Psoas muscle (tissue), 8 donors: ENCODE measurements around the gene FAM234A. TPM values are rescaled to one million over a fixed set of nuclear protein-coding genes. Genes with fewer than 3 reads are reported as not detected.
A peak's percentile ranks its signal among the peaks of the same experiment; 100 is the strongest.

Experiments used
- ATAC-seq, 4 donors: fragments of 200-7000 bp; cut with Tn5 transposase; one replicate each; pipeline ENCODE4 v1.9.1; 2020; ENCODE audit warnings: moderate library complexity in 3 of 4, mild to moderate bottlenecking in 2 of 4
- DNase-seq, 2 donors: peaks; one replicate each; pipeline ENCODE4 v3.0.0-alpha.2; 2020
- H3K27ac ChIP-seq: fragments of 200-600 bp; one replicate; pipeline ENCODE4 v1.8.0; 2022
- H3K27me3 ChIP-seq, 3 donors: fragments of 200-600 bp in 1 of 3; one replicate each; pipeline versions ENCODE4 v1.6.1 to v1.8.0; 2013 to 2022; ENCODE audit warnings: low read length in 2 of 3, mild to moderate bottlenecking in 2 of 3, moderate library complexity in 1 of 3; ENCODE audit not compliant: insufficient read depth in 3 of 3
- H3K36me3 ChIP-seq, 2 donors: fragments of 200-600 bp in 1 of 2; one replicate each; pipeline versions ENCODE4 v1.6.1 to v1.8.0; 2013 to 2022; ENCODE audit warnings: low read depth in 1 of 2, mild to moderate bottlenecking in 1 of 2, moderate library complexity in 1 of 2; ENCODE audit not compliant: insufficient read depth in 1 of 2
- H3K4me1 ChIP-seq: fragments of 200-600 bp; one replicate; pipeline ENCODE4 v1.8.0; 2022
- H3K4me3 ChIP-seq: fragments of 200-600 bp; one replicate; pipeline ENCODE4 v1.8.0; 2022; ENCODE audit warnings: mild to moderate bottlenecking
- H3K9me3 ChIP-seq: fragments of 200-600 bp; one replicate; pipeline ENCODE4 v1.8.0; 2022
- WGBS, 3 donors: extraction: QIAGEN DNeasy Blood & Tissue Kit; methylation state at CpG; one replicate each; pipeline versions ENCODE4 v1.1.6 to v1.1.7; 2013; 5-methylcytosine and 5-hydroxymethylcytosine counted together
- intact Hi-C, 2 donors: fragments of 100-400 bp; cut with DNase I; formaldehyde crosslinking; loops; one replicate each; pipeline versions ENCODE4 v1.11.0 to v1.14.2; 2022
- polyA plus RNA-seq, 3 donors: library from polyadenylated mRNA; stranded (reverse); fragments of 200-250 nt; gene quantifications; one replicate each; pipeline ENCODE4 v1.2.3, GENCODE V29; 2013
- total RNA-seq, 4 donors: library from RNA; stranded (reverse); fragmentation: NEBNext Ultra II Directional in 2 of 4; extraction: Animal tissue kit (Norgen Biotek cat#: 25700) in 2 of 4; gene quantifications; one replicate each; pipeline versions ENCODE4 v1.2.1 to v1.2.4, GENCODE V29; 2021 to 2023
- TF ChIP-seq, protein P1 (sequence below): fragments of 200-600 bp; IDR thresholded peaks from one replicate; pipeline ENCODE4 v1.8.0; 2022; ENCODE audit warnings: antibody characterized with exemption
- donor health status: healthy with polysubstance abuse.
- donor health status: DM: no; HTN: no; CAD: no; lungs with moderate emphysema.
- donor health status: Bipolar disorder and iron deficiency.
- donor health status: healthy.
- donor health status: DM: yes; HTN: yes; CAD: no.
- donor health status: DM: no; HTN: no; CAD: no.
- donor health status: DM: no; HTN: no; CAD: no.
- donor health status: DM: yes; HTN: yes; CAD: no.

FAM234A gene
- total and polyA plus RNA-seq, 7 donors = 54.2 to 198 (median 117) TPM

DNA sequence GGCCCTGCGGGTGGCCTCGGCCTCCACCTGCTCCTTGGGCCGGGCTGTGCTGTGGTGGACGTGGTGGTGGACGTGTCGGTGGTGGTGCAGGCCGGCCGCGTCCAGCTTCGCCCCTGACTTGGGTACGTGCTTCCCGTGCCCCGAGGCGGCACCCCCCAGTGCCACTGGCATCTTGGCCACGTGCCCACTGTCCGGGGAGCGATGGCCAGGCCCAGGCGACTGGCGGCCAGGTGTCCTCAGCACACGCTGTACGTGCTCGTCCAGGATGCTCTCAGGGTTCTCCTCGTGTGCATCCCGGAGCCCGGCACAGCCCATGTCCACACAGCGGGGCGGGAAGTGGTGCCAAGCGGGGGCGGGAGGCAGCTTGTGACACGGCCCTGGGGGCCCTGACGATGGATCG is 63.2 kb downstream of the FAM234A start:
- H3K9me3 ChIP-seq = no peaks in the 10 kb centered on the region
- H3K27me3 ChIP-seq = no peaks in the 10 kb centered on the region
- H3K27ac ChIP-seq = no peak overlapping the region
- intact Hi-C loops = no loop called here
- ATAC-seq (no peak), DNase-seq (no peak)
- TF ChIP-seq, protein P1, sequence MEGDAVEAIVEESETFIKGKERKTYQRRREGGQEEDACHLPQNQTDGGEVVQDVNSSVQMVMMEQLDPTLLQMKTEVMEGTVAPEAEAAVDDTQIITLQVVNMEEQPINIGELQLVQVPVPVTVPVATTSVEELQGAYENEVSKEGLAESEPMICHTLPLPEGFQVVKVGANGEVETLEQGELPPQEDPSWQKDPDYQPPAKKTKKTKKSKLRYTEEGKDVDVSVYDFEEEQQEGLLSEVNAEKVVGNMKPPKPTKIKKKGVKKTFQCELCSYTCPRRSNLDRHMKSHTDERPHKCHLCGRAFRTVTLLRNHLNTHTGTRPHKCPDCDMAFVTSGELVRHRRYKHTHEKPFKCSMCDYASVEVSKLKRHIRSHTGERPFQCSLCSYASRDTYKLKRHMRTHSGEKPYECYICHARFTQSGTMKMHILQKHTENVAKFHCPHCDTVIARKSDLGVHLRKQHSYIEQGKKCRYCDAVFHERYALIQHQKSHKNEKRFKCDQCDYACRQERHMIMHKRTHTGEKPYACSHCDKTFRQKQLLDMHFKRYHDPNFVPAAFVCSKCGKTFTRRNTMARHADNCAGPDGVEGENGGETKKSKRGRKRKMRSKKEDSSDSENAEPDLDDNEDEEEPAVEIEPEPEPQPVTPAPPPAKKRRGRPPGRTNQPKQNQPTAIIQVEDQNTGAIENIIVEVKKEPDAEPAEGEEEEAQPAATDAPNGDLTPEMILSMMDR = no peak
- 93% methylated on average over 31 to 32 of the region's 32 CpGs for WGBS, 3 donors
- H3K4me1 ChIP-seq = no peaks in the 10 kb centered on the region
- H3K36me3 ChIP-seq = peaks cover 0 to 43% of the 10 kb centered on the region in 2 donors
- no peak overlapping the region for H3K4me3 ChIP-seq

DNA sequence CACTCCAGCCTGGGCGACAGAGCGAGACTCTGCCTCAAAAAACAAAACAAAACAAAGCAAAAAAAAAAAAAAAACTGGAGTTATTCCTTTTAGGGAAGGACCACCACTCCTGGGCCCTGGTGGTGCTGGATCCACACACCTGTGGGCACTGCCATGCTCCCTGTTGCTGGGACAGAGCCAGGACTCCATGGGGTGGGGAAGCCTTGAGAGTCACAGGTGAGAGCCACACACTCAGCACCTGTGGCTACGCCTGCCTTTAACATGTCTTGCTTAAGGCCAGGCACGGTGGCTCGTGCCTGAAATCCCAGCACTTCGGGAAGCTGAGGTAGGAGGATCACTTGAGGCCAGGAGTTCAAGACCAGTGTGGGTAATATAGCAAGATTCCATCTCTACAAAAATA is 66.6 kb downstream of the FAM234A start:
- TF ChIP-seq, protein P1 = no peak
- intact Hi-C loops = no loop called here
- peaks cover 0 to 55% of the 10 kb centered on the region in 2 donors for H3K36me3 ChIP-seq
- no peaks in the 10 kb centered on the region for H3K4me1 ChIP-seq
- 91 to 98% (median 97%) methylated on average over 5 to 6 of the region's 6 CpGs for WGBS, 3 donors
- DNase-seq (no peak), ATAC-seq (no peak)
- no peak overlapping the region for H3K4me3 ChIP-seq
- H3K27me3 ChIP-seq = no peaks in the 10 kb centered on the region
- no peak overlapping the region for H3K27ac ChIP-seq
- H3K9me3 ChIP-seq = no peaks in the 10 kb centered on the region

DNA sequence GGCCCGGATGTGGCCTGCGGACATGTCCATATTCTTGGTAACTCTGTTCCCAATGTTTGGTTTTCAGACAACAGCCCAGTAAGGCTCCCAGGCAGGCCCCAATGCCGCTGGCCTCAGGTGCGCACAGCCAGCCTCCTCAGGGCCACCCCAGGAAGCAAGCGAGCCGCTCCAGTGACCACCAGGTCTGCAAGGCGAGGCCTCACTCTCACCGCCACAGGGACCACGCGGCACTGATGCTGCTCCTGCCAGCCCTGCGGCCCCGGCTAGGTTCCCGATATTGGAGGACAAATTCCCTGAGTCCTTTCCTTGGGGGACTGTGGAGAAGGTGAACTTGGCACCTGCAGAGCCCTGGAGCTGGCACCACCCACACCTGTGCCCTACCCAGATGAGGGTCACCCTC is 67.3 kb downstream of the FAM234A start:
- H3K27ac ChIP-seq = no peak overlapping the region
- H3K4me1 ChIP-seq = no peaks in the 10 kb centered on the region
- peaks cover 0 to 56% of the 10 kb centered on the region in 2 donors for H3K36me3 ChIP-seq
- no peaks in the 10 kb centered on the region for H3K9me3 ChIP-seq
- WGBS, 3 donors = 96 to 98% (median 96%) methylated on average over 13 of the region's 13 CpGs
- DNase-seq = no peak
- intact Hi-C loops = no loop called here
- no peaks in the 10 kb centered on the region for H3K27me3 ChIP-seq
- TF ChIP-seq, protein P1 = no peak
- H3K4me3 ChIP-seq = no peak overlapping the region
- ATAC-seq = no peak

GRCh38 chr16:303760-304505 is 69.3 kb downstream of the FAM234A start:
- no peaks in the 10 kb centered on the region for H3K4me1 ChIP-seq
- no peaks in the 10 kb centered on the region for H3K27me3 ChIP-seq
- TF ChIP-seq, protein P1 = peak; percentile 9
- no peak overlapping the region for H3K4me3 ChIP-seq
- H3K9me3 ChIP-seq = no peaks in the 10 kb centered on the region
- 85 to 90% (median 88%) methylated on average over 43 of the region's 43 CpGs for WGBS, 3 donors
- H3K27ac ChIP-seq = no peak overlapping the region
- intact Hi-C loops = no loop called here
- peak in 2 of 4 donors; percentile 55 to 65 for ATAC-seq
- no peak for DNase-seq
- peaks cover 0 to 58% of the 10 kb centered on the region in 2 donors for H3K36me3 ChIP-seq
